Fibroblast of lung (primary cell): ENCODE measurements around the gene SPRR1A. TPM values are rescaled to one million over a fixed set of nuclear protein-coding genes. Genes with fewer than 3 reads are reported as not detected.

Experiments used
- DNase-seq, 2 donors: peaks; one replicate each; pipeline versions ENCODE4 v3.0.0 to v3.0.0-alpha.2; 2010; ENCODE audit warnings: low read depth in 2 of 2
- H2AFZ ChIP-seq: 2 replicates; pipeline ENCODE4 v1.5.1; 2012; ENCODE audit warnings: low read length, control low read depth, inconsistent platforms
- H3K27ac ChIP-seq: 2 replicates; pipeline ENCODE4 v1.5.1; 2011; ENCODE audit warnings: low read length, control low read depth; ENCODE audit not compliant: insufficient read depth
- H3K27me3 ChIP-seq: 2 replicates; pipeline ENCODE4 v1.5.1; 2011; ENCODE audit warnings: mild to moderate bottlenecking, low read length; ENCODE audit not compliant: control insufficient read depth, insufficient read depth
- H3K36me3 ChIP-seq: 2 replicates; pipeline ENCODE4 v1.5.1; 2011; ENCODE audit warnings: low read length; ENCODE audit not compliant: control insufficient read depth, insufficient read depth
- H3K4me1 ChIP-seq: 2 replicates; pipeline ENCODE4 v1.5.1; 2011; ENCODE audit warnings: low read length; ENCODE audit not compliant: control insufficient read depth, insufficient read depth; ENCODE audit errors: extremely low read depth
- H3K4me2 ChIP-seq: 2 replicates; pipeline ENCODE4 v1.5.1; 2011; ENCODE audit warnings: low read length, control low read depth; ENCODE audit not compliant: insufficient read depth; ENCODE audit errors: extremely low read depth
- H3K4me3 ChIP-seq, 4 experiments: fragments of 200-600 bp in 1 of 4; sonication (generic) in 1 of 4; replicated peaks in 1 of 4; 2 replicates each; pipeline ENCODE4 v1.5.1; 2011 to 2016; ENCODE audit warnings: low read length in 4 of 4, low read depth in 3 of 4, mild to moderate bottlenecking in 3 of 4, control low read depth in 2 of 4, inconsistent platforms in 1 of 4, mixed read lengths in 1 of 4; ENCODE audit not compliant: insufficient read depth in 1 of 4; ENCODE audit errors: control extremely low read depth in 1 of 4
- H3K79me2 ChIP-seq: 2 replicates; pipeline ENCODE4 v1.5.1; 2012; ENCODE audit warnings: mild to moderate bottlenecking, low read length, inconsistent platforms; ENCODE audit not compliant: control insufficient read depth, insufficient read depth
- H3K9ac ChIP-seq: 2 replicates; pipeline ENCODE4 v1.5.1; 2011; ENCODE audit warnings: mild to moderate bottlenecking, low read length, control low read depth; ENCODE audit not compliant: insufficient read depth
- H3K9me3 ChIP-seq: 2 replicates; pipeline ENCODE4 v1.5.1; 2012; ENCODE audit warnings: low read depth, low read length; ENCODE audit not compliant: control insufficient read depth, insufficient read depth
- H4K20me1 ChIP-seq: 2 replicates; pipeline ENCODE4 v1.5.1; 2011; ENCODE audit warnings: low read length; ENCODE audit not compliant: control insufficient read depth, insufficient read depth; ENCODE audit errors: extremely low read depth
- CTCF ChIP-seq, 2 donors: IDR thresholded peaks in 1 of 2; conservative IDR thresholded peaks in 1 of 2; 1 replicate in 1 of 2; 2 replicates in 1 of 2; pipeline ENCODE4 v1.5.1; 2011 to 2012; ENCODE audit warnings: low read length in 2 of 2, control low read depth in 1 of 2, inconsistent platforms in 1 of 2, low read depth in 1 of 2, mild to moderate bottlenecking in 1 of 2
- EZH2 ChIP-seq: IDR thresholded peaks from 2 replicates; pipeline ENCODE4 v1.5.1; 2012; ENCODE audit warnings: low read length, control low read depth, mild to moderate bottlenecking; ENCODE audit errors: missing control alignments
- polyA plus RNA-seq, 2 donors: library from polyadenylated mRNA; depleted of rRNA in 1 of 2; stranded (reverse) in 1 of 2; unstranded in 1 of 2; fragments of >200 nt; gene quantifications; 2 replicates each; pipeline ENCODE4 v1.2.1, GENCODE V29; 2011 to 2012; ENCODE audit warnings: missing spikeins in 1 of 2
- total RNA-seq: library from RNA; depleted of rRNA; stranded (reverse); fragments of >200 nt; gene quantifications from 2 replicates; pipeline ENCODE4 v1.2.1, GENCODE V29; 2014

The SPRR1A gene
- total and polyA plus RNA-seq, 2 donors (not counting 1 experiment from before 2014, with no cell fraction given), result not detected

- Histone ChIP-seq H3K36me3 (no peaks in the 10 kb centered on the region), H4K20me1 (no peaks in the 10 kb centered on the region), H3K27me3 (no peaks in the 10 kb centered on the region), H3K27ac (no peak overlapping the region), H2AFZ (no peak overlapping the region), H3K4me1 (no peaks in the 10 kb centered on the region), H3K4me3 (no peak overlapping the region), H3K4me2 (no peak overlapping the region), H3K9me3 (no peaks in the 10 kb centered on the region), H3K79me2 (no peaks in the 10 kb centered on the region), H3K9ac (no peak overlapping the region)
- no peak for TF ChIP-seq CTCF (conservative IDR thresholded peaks at IDR 0.05 in 1 of 2, IDR thresholded peaks at IDR 0.05 in 1 of 2; ENCODE audit: low read depth in 1 of 2, low read length in 2 of 2)
- no peak for TF ChIP-seq EZH2
- no peak for DNase-seq
These were observed 19.3 kb upstream of the SPRR1A start for GRCh38 chr1:152964536-152964935.

GRCh38 chr1:152965853-152966252 lies 18.0 kb upstream of the SPRR1A start:
- Histone ChIP-seq H3K9ac (no peak overlapping the region), H3K4me3 (no peak overlapping the region), H2AFZ (no peak overlapping the region), H3K9me3 (no peaks in the 10 kb centered on the region), H3K79me2 (no peaks in the 10 kb centered on the region), H3K36me3 (no peaks in the 10 kb centered on the region), H3K27me3 (no peaks in the 10 kb centered on the region), H3K27ac (no peak overlapping the region), H3K4me2 (no peak overlapping the region), H3K4me1 (no peaks in the 10 kb centered on the region), H4K20me1 (no peaks in the 10 kb centered on the region)
- DNase-seq, result no peak
- TF ChIP-seq EZH2 (no peak), CTCF (conservative IDR thresholded peaks at IDR 0.05 in 1 of 2, IDR thresholded peaks at IDR 0.05 in 1 of 2; ENCODE audit: low read depth in 1 of 2, low read length in 2 of 2) (no peak)

- H3K9me3 ChIP-seq, result no peaks in the 10 kb centered on the region
- H3K36me3 ChIP-seq, result no peaks in the 10 kb centered on the region
- no peak overlapping the region for H3K4me3 ChIP-seq
- no peaks in the 10 kb centered on the region for H3K27me3 ChIP-seq
- H3K9ac ChIP-seq, result no peak overlapping the region
- no peak overlapping the region for H3K4me2 ChIP-seq
- no peak for TF ChIP-seq EZH2
- no peak for TF ChIP-seq CTCF (conservative IDR thresholded peaks at IDR 0.05 in 1 of 2, IDR thresholded peaks at IDR 0.05 in 1 of 2; ENCODE audit: low read depth in 1 of 2, low read length in 2 of 2)
- H3K79me2 ChIP-seq, result no peaks in the 10 kb centered on the region
- H4K20me1 ChIP-seq, result no peaks in the 10 kb centered on the region
- H3K4me1 ChIP-seq, result no peaks in the 10 kb centered on the region
- no peak overlapping the region for H3K27ac ChIP-seq
- no peak for DNase-seq
- no peak overlapping the region for H2AFZ ChIP-seq
These were observed 16.7 kb upstream of the SPRR1A start for GRCh38 chr1:152967201-152967600.
